PFSK-1 (cell line): ENCODE measurements around the gene CLEC5A.

Source experiments
- FOXP2 ChIP-seq: optimal IDR thresholded peaks from 2 replicates; pipeline ENCODE3; 2011; ENCODE audit warnings: borderline replicate concordance, control low read depth, inconsistent platforms; ENCODE audit not compliant: insufficient read depth; ENCODE audit errors: extremely low read length, extremely low read depth
- POLR2AphosphoS5 ChIP-seq: IDR thresholded peaks from 2 replicates; pipeline ENCODE4 v1.6.1; 2012; ENCODE audit warnings: low read depth, mild to moderate bottlenecking, control low read depth, low read length, moderate library complexity
- SIN3A ChIP-seq: IDR thresholded peaks from 2 replicates; pipeline ENCODE4 v1.6.1; 2012; ENCODE audit warnings: mild to moderate bottlenecking, low read length, moderate library complexity, borderline replicate concordance; ENCODE audit not compliant: insufficient read depth
- TAF1 ChIP-seq: IDR thresholded peaks from 2 replicates; pipeline ENCODE4 v1.6.1; 2012; ENCODE audit warnings: low read length, control low read depth, borderline replicate concordance; ENCODE audit not compliant: insufficient read depth
- TF ChIP-seq, protein P1 (sequence below), 2 experiments: IDR thresholded peaks; 2 replicates each; pipeline versions ENCODE4 v1.6.1 to v1.8.0; 2011 to 2012; ENCODE audit warnings: low read depth in 2 of 2, low read length in 2 of 2, control low read depth in 1 of 2, inconsistent platforms in 1 of 2, mild to moderate bottlenecking in 1 of 2, moderate library complexity in 1 of 2; ENCODE audit not compliant: insufficient read depth in 1 of 2

The CLEC5A gene

DNA sequence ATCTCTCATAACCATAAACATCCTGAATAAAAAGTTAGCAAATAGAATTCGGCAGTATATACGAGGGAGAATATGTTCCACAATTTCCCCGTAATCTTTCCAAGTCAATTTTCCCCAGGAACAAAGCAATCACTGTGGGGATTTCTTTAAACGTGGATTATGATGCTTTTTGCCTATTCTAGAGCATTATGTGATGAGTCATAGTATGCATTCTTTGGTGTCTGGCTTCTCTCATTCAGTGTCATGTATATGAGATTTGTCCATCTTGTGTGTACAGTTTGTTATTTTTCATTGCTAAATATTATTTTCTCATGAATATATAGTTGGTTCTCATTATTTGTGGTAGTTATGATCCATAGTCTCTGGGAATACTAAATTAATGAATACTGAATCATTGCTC lies 40.5 kb downstream of the CLEC5A start:
- TF ChIP-seq POLR2AphosphoS5 (no peak), SIN3A (no peak), FOXP2 (no peak), TAF1 (no peak)
- TF ChIP-seq, protein P1, sequence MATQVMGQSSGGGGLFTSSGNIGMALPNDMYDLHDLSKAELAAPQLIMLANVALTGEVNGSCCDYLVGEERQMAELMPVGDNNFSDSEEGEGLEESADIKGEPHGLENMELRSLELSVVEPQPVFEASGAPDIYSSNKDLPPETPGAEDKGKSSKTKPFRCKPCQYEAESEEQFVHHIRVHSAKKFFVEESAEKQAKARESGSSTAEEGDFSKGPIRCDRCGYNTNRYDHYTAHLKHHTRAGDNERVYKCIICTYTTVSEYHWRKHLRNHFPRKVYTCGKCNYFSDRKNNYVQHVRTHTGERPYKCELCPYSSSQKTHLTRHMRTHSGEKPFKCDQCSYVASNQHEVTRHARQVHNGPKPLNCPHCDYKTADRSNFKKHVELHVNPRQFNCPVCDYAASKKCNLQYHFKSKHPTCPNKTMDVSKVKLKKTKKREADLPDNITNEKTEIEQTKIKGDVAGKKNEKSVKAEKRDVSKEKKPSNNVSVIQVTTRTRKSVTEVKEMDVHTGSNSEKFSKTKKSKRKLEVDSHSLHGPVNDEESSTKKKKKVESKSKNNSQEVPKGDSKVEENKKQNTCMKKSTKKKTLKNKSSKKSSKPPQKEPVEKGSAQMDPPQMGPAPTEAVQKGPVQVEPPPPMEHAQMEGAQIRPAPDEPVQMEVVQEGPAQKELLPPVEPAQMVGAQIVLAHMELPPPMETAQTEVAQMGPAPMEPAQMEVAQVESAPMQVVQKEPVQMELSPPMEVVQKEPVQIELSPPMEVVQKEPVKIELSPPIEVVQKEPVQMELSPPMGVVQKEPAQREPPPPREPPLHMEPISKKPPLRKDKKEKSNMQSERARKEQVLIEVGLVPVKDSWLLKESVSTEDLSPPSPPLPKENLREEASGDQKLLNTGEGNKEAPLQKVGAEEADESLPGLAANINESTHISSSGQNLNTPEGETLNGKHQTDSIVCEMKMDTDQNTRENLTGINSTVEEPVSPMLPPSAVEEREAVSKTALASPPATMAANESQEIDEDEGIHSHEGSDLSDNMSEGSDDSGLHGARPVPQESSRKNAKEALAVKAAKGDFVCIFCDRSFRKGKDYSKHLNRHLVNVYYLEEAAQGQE (IDR thresholded peaks at IDR 0.05; ENCODE audit: insufficient read depth in 1 of 2, low read depth in 2 of 2, low read length in 2 of 2), result no peak

DNA sequence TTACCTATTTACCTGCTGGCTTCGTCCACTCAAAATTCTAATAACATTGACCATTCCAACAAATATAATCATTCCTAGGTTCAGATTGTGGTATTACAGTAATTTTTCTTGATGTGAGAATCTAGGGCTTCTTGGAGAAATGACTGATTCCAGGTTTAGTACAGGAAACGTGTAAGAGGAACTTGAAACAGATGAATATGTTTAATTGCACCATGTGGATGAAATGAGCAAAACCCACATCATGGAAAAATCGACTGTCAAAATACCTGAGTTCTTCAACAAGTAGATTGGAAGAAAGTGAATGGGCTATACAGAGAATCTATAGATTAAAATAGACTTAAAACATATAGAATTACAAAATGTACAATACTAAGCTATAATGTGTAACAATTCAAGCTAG lies 55.4 kb downstream of the CLEC5A start:
- no peak for TF ChIP-seq FOXP2
- no peak for TF ChIP-seq POLR2AphosphoS5
- TF ChIP-seq SIN3A, result no peak
- no peak for TF ChIP-seq TAF1
- TF ChIP-seq, protein P1 (IDR thresholded peaks at IDR 0.05; ENCODE audit: insufficient read depth in 1 of 2, low read depth in 2 of 2, low read length in 2 of 2), result no peak

- TF ChIP-seq, protein P1 (IDR thresholded peaks at IDR 0.05; ENCODE audit: insufficient read depth in 1 of 2, low read depth in 2 of 2, low read length in 2 of 2), result no peak
- no peak for TF ChIP-seq POLR2AphosphoS5
These were observed 57.5 kb downstream of the CLEC5A start for GRCh38 chr7:141889321-141889720.

GRCh38 chr7:141884539-141885225 lies 62.1 kb downstream of the CLEC5A start:
- TF ChIP-seq, protein P1 (IDR thresholded peaks at IDR 0.05; ENCODE audit: insufficient read depth in 1 of 2, low read depth in 2 of 2, low read length in 2 of 2), result no peak
- TF ChIP-seq SIN3A (no peak), TAF1 (no peak), POLR2AphosphoS5 (no peak), FOXP2 (no peak)

- TF ChIP-seq SIN3A (no peak), POLR2AphosphoS5 (no peak), TAF1 (no peak), FOXP2 (no peak)
- TF ChIP-seq, protein P1 (IDR thresholded peaks at IDR 0.05; ENCODE audit: insufficient read depth in 1 of 2, low read depth in 2 of 2, low read length in 2 of 2), result no peak
These were observed 65.8 kb downstream of the CLEC5A start for GRCh38 chr7:141880960-141881359.
